RPMI8226 (cell line): ENCODE measurements around the gene DZANK1.
"Not testable (repeated sequence)": the region's sequence is repeated elsewhere in the genome, so short reads cannot be mapped to it uniquely, and the experiment has no call there.

Experiments
- DNase-seq: peaks from one replicate; pipeline ENCODE4 v3.0.0-alpha.2; 2015

The DZANK1 gene

GRCh38 chr20:18431206-18431605 is 35.6 kb downstream of the DZANK1 start:
- no peak for DNase-seq

GRCh38 chr20:18430172-18430826 is 36.5 kb downstream of the DZANK1 start:
- DNase-seq = no peak

- DNase-seq = no peak
Measured at GRCh38 chr20:18428490-18429173, 38.2 kb downstream of the DZANK1 start.

- DNase-seq = no peak
Measured at GRCh38 chr20:18427214-18427613, 39.6 kb downstream of the DZANK1 start.

- DNase-seq = no peak
Measured at GRCh38 chr20:18421608-18422007, 45.2 kb downstream of the DZANK1 start.

GRCh38 chr20:18416486-18416885 is 50.3 kb downstream of the DZANK1 start:
- no peak for DNase-seq

- DNase-seq = no peak
Measured at GRCh38 chr20:18414140-18414539, 52.7 kb downstream of the DZANK1 start.

GRCh38 chr20:18412221-18412901 is 54.5 kb downstream of the DZANK1 start:
- no peak for DNase-seq

- DNase-seq = no peak
Measured at GRCh38 chr20:18405826-18406225, 61.0 kb downstream of the DZANK1 start.

- no peak for DNase-seq
Measured at GRCh38 chr20:18404172-18404571, 62.7 kb downstream of the DZANK1 start.

- no peak for DNase-seq
Measured at GRCh38 chr20:18403269-18403668, 63.6 kb downstream of the DZANK1 start.

GRCh38 chr20:18401305-18401704 is 65.5 kb downstream of the DZANK1 start:
- no peak for DNase-seq

- DNase-seq = no peak
Measured at GRCh38 chr20:18400460-18400859, 66.4 kb downstream of the DZANK1 start.

- not testable (repeated sequence) for DNase-seq
Measured at GRCh38 chr20:18398713-18399112, 68.1 kb downstream of the DZANK1 start.

GRCh38 chr20:18397030-18397429 is 69.8 kb downstream of the DZANK1 start:
- no peak for DNase-seq

GRCh38 chr20:18395544-18395943 is 71.3 kb downstream of the DZANK1 start:
- no peak for DNase-seq

- no peak for DNase-seq
Measured at GRCh38 chr20:18394363-18394762, 72.5 kb downstream of the DZANK1 start.

- no peak for DNase-seq
Measured at GRCh38 chr20:18391686-18392085, 75.1 kb downstream of the DZANK1 start.

- DNase-seq = no peak
Measured at GRCh38 chr20:18390201-18390600, 76.6 kb downstream of the DZANK1 start.

GRCh38 chr20:18388860-18389259 is 78.0 kb downstream of the DZANK1 start:
- no peak for DNase-seq

- DNase-seq = no peak
Measured at GRCh38 chr20:18380908-18381529, 85.8 kb downstream of the DZANK1 start.

- DNase-seq = no peak
Measured at GRCh38 chr20:18377896-18378481, 88.8 kb downstream of the DZANK1 start.

- DNase-seq = not testable (repeated sequence)
Measured at GRCh38 chr20:18375551-18375950, 91.3 kb downstream of the DZANK1 start.
